Activated CD4-positive, alpha-beta T cell treated with anti-CD3 and anti-CD28 coated beads for 24 hours (primary cell): ENCODE data around the gene CPTP.
"Not testable (repeated sequence)": the region's sequence is repeated elsewhere in the genome, so short reads cannot be mapped to it uniquely, and the experiment has no call there.

Source experiments
- DNase-seq, 2 donors: peaks; one replicate each; pipeline ENCODE4 v3.0.0-alpha.2; 2020; ENCODE audit warnings: low read depth in 2 of 2

Gene CPTP

DNA sequence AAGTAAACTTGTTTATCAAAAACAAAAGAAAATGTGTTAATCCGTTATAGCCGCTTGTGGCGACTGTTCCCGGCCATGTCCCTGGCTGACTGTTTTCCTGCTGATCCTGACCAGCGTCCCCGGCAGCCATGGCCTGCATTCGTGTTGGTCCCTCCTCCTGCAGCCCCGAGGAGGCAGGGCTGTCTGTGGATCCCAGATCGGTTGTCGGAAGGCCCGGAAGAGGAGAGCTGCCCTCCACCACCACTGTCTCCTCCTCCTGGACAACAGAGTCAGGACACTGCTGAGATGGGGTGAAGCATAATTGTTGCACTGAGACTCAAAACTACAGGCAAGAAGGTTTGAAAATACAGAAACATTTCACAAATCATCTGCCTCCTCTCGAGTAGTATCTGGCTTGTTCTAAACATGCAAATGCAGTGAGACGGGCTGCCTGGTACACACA lies 37.4 kb downstream of the CPTP start:
- DNase-seq, result no peak

DNA sequence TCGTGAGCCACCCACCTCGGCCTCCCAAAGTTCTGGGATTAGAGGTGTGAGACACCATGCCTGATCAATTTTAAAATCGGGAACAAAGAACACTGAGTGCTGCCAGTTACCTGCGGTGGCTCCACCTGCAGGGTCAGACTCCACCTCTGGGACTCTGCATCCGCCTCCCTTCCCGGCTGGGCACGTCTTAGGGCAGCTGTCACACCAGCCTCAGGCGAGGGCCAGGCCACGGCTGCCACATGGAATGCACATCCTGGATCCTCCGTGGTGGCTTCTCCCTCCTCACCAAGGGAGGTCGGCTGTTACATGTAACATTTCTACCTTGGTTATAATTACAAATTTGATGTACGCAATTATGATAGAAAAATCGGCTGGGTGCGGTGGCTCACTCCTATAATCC lies 39.7 kb downstream of the CPTP start:
- no peak for DNase-seq

DNA sequence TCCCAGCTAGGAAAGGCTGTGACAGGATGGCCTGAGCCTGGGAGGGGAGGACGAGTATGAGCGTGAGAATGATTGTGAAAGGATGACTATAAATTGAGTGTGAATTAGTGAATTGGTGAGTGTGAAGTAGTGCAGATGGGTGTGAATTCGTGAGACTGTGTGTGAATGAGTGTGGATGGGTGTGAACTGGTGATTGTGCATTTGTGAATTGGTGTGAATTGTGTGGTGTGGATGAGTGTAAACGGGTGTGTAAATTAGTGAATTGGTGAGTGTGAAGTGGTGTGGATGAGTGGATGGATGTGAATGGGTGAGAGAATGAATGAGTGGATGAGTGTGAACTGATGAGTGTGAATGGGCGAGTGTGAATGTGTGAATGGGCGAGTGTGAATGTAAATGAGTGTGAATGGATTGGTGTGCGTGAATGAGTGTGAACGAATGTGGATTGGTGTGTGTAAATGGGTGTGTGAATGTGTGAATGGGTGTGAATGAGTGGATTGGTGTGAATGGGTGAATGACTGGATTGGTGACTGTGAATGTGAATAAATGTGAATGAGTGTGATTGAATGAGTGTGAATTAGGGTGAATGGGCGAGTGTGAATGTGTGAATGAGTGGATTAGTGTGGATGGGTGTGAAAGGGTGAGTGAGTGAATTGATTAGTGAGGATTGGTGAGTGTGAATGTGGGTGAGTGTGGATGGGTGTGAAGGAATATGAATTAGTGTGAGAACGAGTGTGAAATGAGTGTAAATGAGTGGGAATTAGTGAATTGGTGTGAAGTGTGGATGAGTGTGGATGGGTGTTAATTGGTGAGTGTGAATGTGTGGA lies 41.5 kb downstream of the CPTP start:
- no peak for DNase-seq

DNA sequence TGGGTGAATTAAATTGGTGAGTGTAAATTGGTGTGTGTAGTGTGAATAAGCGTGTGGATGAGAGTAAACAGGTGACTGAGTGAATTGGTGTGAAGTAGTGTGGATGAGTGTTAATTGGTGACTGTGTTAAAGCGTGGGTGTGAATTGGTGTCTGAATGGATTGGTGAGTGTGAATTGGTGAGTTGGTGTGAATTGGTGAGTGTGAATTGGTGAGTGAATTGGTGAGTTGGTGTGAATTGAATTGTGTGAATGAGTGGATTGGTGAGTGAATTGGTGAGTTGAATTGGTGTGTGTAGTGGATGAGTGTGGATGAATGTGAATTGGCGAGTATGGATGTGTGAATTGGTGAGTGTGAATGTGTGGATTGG lies 42.1 kb downstream of the CPTP start:
- DNase-seq, result no peak

DNA sequence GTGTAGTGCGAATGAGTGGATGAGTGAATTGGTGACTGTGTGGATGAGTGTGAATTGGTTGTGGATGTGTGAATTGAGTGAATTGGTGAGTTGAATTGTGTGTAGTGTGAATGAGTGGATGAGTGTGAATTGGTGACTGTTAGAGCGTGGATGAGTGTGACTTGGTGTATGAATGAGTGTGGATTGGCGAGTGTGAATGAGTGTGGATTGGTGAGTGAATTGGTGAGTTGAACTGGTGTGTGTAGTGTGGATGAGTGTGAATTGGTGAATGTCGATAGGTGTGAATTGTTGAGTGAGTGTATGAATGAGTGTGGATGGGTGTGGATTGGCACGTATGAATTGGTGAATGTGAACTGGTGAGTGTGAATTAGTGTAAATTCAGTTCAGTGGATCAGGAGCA lies 42.7 kb downstream of the CPTP start:
- DNase-seq, result no peak

DNA sequence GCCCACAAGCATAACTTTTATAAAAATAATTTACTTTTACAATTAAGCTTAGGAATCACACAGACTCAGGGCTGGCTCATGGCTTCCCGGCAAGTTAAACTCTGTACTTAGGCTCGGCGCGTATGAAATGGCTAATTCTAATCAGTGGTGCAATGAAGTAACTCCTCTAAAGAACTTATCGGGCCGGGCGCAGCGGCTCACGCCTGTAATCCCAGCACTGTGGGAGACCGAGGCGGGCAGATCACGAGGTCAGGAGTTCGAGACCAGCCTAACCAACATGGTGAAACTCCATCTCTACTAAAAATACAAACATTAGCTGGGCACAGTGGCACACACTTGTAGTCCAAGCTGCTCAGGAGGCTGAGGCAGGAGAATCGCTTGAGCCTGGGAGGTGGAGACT lies 45.5 kb downstream of the CPTP start:
- DNase-seq, result not testable (repeated sequence)

DNA sequence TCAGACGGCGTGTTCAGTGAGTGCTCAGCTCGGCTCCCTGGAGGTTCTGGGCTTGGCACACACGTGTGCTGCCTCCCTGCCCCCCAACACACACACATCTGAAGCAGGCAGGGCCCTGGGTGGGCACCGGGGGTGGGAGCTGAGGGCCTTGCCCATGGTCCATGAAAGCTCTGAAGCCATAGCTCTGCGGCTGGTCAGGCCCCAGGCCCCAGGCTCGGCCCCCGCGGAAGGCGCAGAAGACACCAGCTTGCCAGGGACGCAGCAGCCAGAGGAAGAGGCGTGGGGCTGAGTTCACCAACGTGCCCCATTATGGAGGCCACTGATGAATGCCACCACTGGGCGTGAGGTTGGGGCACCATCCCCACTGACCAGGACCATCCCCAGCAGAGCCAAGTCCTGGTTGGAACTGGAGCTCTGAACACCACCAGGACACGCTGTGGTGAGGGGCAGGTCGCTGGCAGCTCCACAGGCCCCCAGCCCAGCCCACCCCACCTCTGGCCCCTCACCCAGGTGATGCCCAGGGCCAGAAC lies 46.2 kb downstream of the CPTP start:
- no peak for DNase-seq

DNA sequence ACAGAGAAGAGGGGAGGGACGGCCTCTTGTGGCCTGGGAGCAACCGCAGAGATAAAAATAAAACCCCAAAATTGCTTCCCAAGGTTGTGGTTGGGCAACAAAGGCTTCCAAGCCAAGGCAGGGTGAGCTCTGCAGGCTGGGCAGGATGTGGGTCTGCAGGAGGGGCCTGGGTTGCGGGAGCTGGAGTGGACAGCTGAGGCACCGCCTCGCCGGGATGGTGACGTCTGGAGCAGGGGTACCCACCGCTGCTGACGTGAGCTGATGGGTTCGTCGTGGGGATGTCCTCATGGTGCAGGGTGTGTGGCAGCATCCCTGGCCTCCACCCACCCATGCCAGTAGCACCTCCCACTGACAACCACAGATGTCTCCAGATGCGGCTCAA lies 46.8 kb downstream of the CPTP start:
- DNase-seq, result no peak

DNA sequence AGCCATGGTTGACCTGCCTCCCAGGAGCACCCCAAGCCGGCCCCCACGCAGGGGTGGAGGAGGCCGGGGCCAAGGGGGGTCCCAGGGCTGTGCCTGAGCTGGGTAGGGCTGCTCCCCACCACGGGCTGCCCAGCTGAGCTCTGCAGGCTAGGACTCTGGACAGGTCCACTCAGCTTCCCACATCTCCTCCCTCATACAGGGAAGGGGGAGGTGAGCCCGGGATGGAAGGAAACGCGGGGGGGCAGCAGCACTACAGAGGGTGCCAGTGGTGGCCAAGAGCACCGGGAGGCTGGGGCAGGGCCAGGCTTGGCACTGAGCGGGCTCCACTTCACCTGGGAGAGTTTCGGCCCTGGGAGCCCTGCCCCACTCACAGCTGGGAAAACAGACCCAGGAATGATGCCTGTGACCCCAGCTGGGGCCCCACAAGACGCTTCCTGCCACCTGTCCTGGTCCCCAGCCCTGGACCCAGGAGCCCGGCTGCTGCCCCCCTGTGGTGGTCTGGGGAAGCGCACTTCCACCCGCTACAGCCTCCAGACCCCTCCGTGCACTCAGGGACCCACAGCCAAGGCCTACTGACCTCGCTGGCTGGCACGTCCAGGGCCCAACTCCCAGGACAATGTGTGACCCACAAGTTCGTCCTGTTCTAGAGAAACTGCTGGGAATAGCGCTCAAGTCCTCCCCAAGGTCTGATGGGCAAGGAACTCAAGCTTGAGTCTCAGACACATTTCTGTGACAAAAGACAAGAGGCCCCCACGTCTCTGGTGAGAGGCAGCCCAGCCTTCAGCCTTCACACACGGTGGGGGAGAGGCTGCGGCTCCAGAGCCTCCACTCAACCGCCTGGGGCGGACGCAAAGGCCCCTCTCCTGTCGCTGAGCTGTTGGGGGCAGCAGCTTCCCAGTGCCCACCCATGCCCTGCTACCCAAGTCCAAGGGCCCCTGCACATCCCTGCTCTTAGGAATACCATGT lies 47.4 kb downstream of the CPTP start:
- DNase-seq, result peak; percentile 74 to 75

DNA sequence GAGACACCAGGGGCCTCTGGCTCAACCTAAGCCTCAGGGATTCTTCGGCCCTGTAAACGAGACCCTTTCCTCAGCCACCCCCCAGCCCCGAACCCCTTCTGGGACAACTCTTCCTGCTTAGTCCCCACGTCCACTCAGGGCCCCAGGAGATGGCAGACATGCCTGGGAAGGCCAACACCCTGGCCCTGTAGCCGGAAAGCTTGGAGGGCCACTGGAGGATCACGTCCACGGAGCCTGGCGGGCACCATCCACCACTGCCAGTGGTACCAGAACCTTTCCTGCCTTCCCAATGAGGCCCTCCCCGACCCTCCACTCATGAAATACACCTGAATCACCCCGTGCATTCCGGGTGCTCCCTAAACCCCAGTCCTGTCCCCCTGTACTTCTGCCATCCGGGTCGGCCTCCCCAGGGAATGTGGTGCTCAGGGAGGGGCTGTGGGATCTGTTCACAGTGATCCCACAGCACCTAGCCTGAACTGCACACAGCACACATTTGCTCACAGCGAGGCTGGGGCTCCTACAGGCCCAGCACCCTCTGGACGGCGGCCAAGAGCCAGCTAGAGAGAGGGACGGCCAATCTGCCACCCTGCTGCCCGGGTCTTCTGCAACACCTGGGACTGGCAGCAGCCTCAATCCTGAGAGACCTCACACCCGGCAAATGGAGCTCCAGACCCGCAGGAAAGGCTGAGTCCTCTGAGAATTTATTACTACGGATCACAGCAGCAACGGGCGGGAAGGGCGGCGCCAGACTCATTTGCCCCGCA lies 48.6 kb downstream of the CPTP start:
- DNase-seq, result no peak

DNA sequence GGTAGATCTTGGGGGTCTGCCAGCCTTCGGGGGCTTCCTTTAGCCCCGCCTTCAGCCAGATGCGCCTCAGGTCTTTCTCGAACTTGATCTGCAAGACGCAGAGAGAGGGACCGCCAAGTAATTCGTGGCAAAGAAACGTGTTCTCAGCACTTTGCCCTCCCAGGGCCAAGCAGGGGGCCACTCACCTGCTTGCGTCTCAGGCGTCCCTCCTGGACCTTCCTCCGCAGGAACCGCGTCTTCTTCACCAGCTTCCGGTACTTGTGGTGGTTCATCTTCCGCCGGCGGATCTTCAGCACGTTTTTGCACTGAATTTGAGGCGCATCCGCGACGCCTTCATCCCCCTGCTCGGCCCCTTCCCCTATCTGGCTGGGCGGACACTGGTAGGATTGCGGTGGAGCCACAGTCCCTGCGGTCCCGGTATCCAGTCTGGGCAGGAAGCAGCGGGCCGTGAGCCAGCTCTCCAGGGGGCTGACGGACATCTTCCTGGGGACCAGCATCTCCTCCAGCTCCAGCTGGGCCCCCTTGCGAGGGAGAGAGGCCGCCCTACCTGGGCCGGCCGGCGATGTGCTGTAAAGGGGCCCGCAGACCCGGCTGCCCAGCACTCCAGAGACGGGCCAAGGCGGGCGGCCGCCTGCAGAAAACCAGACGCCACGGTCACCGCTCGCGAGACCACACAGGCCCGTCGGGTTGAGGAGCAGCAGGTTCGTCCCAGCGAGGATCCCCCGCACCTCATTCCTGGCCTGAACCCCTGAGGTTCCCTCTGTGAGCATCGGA lies 49.4 kb downstream of the CPTP start:
- DNase-seq, result no peak

DNA sequence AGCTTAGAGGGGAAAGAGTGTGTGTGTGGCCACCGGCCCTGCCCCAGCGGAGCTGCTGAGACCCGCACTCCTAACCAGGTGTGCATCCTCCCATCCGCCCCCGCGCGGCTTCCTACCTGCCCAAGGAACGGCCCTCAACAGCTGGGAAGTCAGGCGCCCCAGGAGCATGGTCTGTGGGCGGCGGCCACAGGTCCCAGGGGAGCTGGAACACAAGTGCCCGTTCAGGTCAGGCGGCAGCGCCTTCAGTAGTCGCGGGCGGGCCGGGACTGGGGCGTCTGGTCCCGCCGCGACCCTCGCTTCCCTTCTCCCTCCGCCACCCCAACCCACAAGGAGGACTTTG lies 50.0 kb downstream of the CPTP start:
- DNase-seq, result no peak

DNA sequence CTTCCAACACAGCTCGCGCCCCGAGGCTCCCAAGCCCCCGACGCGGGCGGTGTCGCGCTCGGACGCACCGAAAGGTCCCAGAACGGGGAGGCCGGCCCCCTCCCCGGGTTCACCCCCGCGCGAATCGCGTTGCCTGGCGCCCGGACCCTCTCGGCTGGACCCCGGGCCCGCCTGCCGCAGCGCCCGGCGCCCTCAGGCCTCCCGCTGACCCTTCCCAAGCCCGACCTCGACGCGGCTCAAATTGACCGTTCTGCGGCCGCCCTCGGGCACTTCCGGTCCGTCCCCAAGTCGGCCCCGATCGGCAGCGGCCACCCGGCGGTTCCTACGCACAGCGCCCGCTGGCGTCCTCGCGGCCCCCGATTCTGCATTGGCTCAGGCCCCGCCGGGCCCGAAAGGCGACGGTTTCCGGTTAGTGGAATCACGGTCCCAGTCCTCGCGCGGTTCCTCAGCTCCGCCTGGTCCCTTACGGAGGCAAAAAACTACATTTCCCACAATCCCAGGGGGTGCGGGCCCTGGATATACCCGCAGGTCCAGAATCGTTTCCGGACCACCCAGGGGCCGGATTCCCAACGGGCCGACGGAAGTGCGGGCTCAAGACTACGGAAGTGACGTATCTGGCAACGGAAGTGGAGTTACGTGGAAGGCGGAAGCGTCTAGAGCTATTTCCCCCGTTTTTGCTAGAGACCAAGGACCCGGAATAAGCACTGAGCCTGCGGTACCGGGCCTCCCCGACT lies 50.5 kb downstream of the CPTP start, which contains the start of gene AURKAIP1:
Gene AURKAIP1 (minus strand): TSS at position 279 of the 734 bp plus-strand sequence. CDS start 451 bp downstream, outside the sequence.
- DNase-seq, result peak; percentile 88 to 94

DNA sequence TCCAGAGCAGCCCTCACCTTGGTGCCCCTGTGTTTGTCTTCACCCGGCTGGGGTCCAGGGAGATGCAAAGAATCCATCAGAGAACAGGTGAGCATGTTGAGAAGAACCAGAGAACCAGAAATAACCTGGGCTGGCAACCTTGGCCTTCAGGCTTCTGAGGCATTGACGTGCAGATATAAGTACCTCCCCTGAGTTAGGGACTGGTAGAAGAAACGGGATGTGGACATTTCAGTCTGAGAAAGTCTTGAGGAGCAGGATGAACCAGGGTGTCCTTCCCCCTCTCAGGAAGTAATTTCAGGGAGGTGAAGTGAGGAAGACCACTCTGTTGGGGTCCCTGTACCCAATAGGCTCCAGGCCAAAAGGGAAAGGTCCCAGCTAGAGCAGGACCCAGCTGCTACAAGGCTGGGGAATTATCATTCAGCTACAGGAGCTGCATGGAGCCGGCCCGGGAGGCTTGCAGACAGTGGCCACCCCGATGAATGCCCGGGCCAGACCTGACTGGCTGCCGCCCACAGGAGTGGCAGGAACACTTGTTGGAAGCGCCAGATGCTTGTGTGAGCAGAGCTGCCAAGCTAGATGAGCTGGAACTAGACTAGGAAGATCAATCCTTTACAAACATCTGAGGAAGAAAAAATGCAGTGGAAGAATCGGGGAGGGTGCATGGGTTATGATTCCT lies 52.1 kb downstream of the CPTP start:
- DNase-seq, result no peak

DNA sequence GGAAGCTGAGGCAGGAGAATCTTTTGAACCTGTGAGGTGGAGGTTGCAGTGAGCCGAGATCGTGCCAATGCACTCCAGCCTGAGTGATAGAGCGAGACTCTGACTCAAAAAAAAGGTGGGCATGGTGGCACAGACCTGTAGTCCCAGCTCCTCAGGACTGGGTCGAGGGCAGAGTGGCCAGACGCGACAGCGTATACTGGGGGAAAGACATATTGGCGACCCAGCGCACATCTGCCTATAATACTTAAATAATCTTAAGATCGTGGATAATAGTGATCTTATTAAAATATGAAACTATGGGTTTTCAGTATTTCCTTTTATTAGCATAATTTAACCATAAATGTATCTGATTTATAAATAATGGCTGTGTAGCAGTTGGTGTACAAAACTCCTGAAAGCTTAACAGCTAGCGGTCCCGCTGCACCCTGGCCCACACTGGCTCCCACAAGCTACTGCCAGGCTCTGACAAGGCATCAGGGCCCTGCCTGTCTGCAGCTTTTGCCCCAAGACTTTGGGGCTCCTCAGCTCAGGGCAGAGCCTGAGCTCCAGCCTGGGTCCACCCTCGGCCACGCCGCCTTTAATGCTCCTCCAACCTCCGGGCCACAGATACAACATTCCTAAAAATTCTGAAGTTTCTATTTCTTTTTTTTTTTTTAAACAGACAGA lies 53.1 kb downstream of the CPTP start:
- DNase-seq, result no peak
